Suppressor macrophage (primary cell): ENCODE measurements around the gene TBC1D5.
A peak's percentile ranks its signal among the peaks of the same experiment; 100 is the strongest.

Experiments
- DNase-seq, 4 experiments: peaks; one replicate each; pipeline ENCODE4 v3.0.0-alpha.2; 2020 to 2022

The TBC1D5 gene

GRCh38 chr3:17292556-17292955 is 449.9 kb downstream of the TBC1D5 start:
- DNase-seq: no peak

GRCh38 chr3:17290894-17291293 is 451.5 kb downstream of the TBC1D5 start:
- no peak for DNase-seq

- no peak for DNase-seq
These were observed 453.5 kb downstream of the TBC1D5 start for GRCh38 chr3:17288839-17289399.

- DNase-seq: no peak
These were observed 455.3 kb downstream of the TBC1D5 start for GRCh38 chr3:17287006-17287689.

- no peak for DNase-seq
These were observed 464.4 kb downstream of the TBC1D5 start for GRCh38 chr3:17278006-17278405.

GRCh38 chr3:17266846-17267245 is 475.6 kb downstream of the TBC1D5 start:
- no peak for DNase-seq

GRCh38 chr3:17261627-17262369 is 480.6 kb downstream of the TBC1D5 start:
- DNase-seq: no peak

GRCh38 chr3:17260257-17260656 is 482.2 kb downstream of the TBC1D5 start:
- DNase-seq: no peak

GRCh38 chr3:17259685-17260084 is 482.7 kb downstream of the TBC1D5 start:
- DNase-seq: no peak

- DNase-seq: peak; percentile 26 to 71 (median 59)
These were observed 483.5 kb downstream of the TBC1D5 start for GRCh38 chr3:17258823-17259436.

GRCh38 chr3:17257269-17257668 is 485.2 kb downstream of the TBC1D5 start:
- DNase-seq: no peak

- DNase-seq: no peak
These were observed 498.8 kb downstream of the TBC1D5 start for GRCh38 chr3:17243621-17244020.

GRCh38 chr3:17239417-17239816 is 503.0 kb downstream of the TBC1D5 start:
- DNase-seq: no peak

- no peak for DNase-seq
These were observed 504.4 kb downstream of the TBC1D5 start for GRCh38 chr3:17238023-17238422.

- DNase-seq: no peak
These were observed 507.1 kb downstream of the TBC1D5 start for GRCh38 chr3:17235310-17235709.

GRCh38 chr3:17234382-17234781 is 508.0 kb downstream of the TBC1D5 start:
- DNase-seq: no peak

GRCh38 chr3:17233398-17233800 is 509.0 kb downstream of the TBC1D5 start:
- DNase-seq: peak; percentile 17 to 63 (median 39)

- DNase-seq: no peak
These were observed 510.0 kb downstream of the TBC1D5 start for GRCh38 chr3:17232442-17232841.

GRCh38 chr3:17231537-17232261 is 510.7 kb downstream of the TBC1D5 start:
- peak in 1 of 4 experiments; percentile 5 for DNase-seq

- no peak for DNase-seq
These were observed 515.0 kb downstream of the TBC1D5 start for GRCh38 chr3:17227472-17227871.

- DNase-seq: no peak
These were observed 520.9 kb downstream of the TBC1D5 start for GRCh38 chr3:17221529-17221928.

- no peak for DNase-seq
These were observed 522.8 kb downstream of the TBC1D5 start for GRCh38 chr3:17219593-17219992.

GRCh38 chr3:17218587-17218986 is 523.8 kb downstream of the TBC1D5 start:
- no peak for DNase-seq
